Fibroblast of skin of abdomen (primary cell): ENCODE results near the gene PERCC1. TPM values are rescaled to one million over a fixed set of nuclear protein-coding genes. Genes with fewer than 3 reads are reported as not detected.
A peak's percentile ranks its signal among the peaks of the same experiment; 100 is the strongest.

Experiments used
- DNase-seq: peaks from one replicate; pipeline ENCODE4 v3.0.0-alpha.2; 2013
- polyA plus RNA-seq, 2 experiments: library from polyadenylated mRNA; unstranded; fragments of 120-200 nt; gene quantifications; one replicate each; pipeline ENCODE4 v1.2.1, GENCODE V29; 2013; ENCODE audit not compliant: insufficient read length in 2 of 2

Gene PERCC1
- polyA plus RNA-seq (2013, experiment 1 of 2; ENCODE audit: insufficient read length): not detected
- not detected for polyA plus RNA-seq (2013, experiment 2 of 2; ENCODE audit: insufficient read length)

GRCh38 chr16:1430759-1431496 lies at the start of gene PERCC1:
TSS of gene PERCC1 (plus strand) at chr16:1431078. CDS start at chr16:1432594, 1,516 bp downstream.
- DNase-seq: no peak

- no peak for DNase-seq
Measured at GRCh38 chr16:1381612-1382406, 49.1 kb upstream of the PERCC1 start.

DNA sequence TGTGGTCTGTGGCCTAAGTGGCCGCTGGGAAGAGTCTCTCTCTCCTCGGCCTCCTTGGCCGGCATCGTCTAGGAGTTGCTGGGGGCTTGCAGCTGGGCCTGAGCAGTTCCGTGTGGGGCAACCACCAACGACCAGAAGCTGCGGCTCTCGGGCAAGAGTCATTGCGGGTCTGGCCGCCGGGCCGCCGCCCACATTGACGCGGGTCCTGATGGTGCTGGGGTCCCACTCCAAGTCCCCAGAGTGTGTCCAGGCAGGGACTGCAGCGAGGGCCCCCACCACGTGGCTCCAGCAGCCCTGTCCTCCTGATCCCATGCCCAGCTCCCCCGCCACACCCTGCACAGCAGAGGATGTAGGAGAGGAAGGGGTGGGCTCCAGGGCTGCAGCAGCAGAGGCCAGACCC lies 47.3 kb upstream of the PERCC1 start:
- no peak for DNase-seq

DNA sequence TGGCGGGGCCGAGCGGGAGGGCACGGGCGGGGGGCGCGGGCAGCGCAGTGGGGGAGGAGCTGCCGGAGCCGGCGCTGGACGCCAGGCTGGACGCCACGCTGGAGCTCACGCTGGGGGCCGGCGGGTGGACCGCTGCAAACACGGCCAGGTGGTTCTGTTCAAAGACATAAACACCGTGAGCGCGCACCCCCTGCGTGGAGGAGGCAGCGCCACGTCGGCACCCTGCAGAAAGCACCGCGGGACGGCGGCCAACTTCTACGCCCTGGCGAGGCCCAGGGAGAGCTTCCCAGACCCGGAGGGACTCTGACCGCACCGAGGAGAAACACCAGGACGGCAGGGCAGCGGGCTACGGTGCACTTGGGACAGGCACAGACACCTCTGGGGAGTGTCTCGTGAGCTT lies 45.6 kb upstream of the PERCC1 start:
- DNase-seq: no peak

DNA sequence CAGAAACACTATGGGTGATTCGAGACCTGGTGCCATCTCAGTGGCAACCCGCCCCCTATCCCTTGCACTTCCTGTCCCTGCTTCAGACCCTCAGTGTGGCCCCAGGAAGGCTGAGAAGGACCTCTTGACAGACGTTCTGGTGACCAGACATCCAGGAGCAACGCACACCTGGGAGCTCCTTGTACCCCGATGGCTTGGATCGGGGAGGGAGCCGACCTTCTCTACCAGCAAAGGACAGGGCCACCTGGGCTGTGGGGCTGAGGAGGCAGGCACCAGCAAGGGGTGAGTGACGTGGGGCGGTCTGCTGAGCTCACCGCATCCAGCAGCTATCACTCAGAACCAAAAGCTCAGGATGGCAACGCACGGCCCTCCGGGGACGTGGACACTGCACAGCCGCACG lies 43.5 kb upstream of the PERCC1 start:
- DNase-seq: no peak

- no peak for DNase-seq
Measured at GRCh38 chr16:1389762-1390161, 41.1 kb upstream of the PERCC1 start.

DNA sequence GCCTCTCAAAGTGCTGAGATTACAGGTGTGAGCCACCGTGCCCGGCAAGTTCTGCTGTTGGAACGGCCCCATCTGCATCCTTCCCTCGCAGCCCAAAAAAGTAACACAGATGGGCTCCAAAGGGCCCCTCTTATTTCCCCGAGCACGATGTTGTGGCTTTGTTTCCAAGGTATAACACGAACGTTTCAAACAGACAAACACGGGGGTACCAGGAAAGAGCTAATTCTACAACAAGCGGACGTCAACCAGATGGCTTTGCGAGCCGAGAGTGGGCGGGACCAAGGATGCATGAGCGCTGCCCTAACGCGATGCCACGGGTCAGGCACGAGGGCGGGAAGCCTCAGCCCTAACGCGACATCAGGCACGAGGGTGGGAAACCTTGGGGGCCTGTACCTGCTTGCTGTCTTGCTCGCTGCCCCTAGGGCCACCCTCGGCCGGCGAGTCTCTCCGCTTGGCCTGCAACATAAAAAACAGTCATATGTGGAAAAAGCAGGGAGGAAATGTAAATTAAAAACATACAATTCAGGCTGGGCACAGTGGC lies 40.6 kb upstream of the PERCC1 start:
- no peak for DNase-seq

DNA sequence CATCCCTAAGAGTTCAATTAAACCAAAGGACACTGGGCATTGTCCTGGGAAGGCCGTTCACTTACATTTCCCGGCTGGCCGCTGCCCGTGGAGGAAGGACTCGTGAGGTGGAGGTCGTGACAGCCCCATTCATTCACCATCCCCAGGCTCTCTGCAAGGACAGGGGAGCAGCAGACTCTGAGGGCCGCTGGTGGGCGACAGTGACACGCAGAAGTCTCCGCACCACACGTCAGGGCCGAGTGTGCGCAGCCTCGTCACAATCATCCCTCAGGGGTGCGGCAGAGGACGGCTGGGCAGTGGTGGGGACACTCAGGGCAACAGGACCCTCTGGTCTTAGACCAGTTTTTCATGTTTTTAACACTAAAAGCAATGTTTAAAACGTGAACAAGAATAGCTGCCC lies 38.1 kb upstream of the PERCC1 start:
- no peak for DNase-seq

DNA sequence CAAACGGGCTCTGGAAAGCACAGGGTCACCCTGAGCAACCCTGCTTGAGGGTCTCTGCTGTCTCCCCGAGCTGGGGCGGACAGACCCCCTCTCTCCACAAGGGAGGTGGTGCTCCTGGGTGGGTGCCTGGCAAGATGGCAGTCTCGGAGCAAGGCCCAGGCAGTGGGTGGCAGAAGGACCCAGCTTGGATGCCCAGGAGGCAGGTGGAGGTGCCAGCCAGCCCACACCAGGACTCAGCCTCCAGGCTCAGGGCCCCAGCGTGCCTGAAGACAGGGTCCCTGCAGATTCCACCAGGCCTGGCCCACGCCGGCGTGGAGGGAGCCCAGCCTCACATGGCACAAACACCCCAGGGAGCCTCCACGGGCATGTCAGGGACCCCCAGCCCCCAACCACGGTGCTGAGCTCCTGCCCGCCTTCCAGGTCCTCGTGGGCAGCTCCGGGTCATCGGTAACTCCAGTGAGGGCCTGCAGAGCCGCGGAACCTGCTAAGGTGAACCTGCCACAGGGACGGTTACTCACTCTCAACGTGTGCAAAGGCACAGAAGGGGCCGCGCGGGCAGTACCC lies 37.2 kb upstream of the PERCC1 start:
- no peak for DNase-seq

DNA sequence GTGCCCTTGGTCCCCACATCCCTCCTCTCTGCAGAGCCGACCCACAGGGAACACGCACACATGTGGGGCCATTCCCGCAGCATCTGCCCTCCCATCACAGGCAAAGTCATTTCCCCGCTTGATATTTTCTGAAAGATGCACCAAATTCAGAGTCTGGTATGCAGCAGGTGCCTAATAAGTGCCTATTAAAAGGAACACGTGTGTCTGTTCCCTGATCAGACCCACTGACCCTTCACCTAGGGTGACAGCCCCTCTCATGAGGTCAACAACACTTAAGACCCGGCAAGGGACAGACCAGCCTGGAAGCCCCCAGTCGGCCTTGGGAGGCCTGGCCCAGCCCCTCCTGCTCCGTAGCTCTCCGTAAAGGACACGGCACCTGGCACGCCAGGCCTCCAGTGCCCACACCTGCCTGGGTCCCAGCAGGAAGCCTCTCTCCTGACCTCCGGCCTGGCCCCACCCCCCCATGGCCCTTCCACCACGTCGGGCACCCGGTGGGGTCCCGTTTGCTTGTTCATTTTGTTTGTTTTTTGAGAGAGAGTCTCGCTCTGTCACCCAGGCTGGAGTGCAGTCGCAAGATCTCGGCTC lies 36.4 kb upstream of the PERCC1 start:
- DNase-seq: no peak

DNA sequence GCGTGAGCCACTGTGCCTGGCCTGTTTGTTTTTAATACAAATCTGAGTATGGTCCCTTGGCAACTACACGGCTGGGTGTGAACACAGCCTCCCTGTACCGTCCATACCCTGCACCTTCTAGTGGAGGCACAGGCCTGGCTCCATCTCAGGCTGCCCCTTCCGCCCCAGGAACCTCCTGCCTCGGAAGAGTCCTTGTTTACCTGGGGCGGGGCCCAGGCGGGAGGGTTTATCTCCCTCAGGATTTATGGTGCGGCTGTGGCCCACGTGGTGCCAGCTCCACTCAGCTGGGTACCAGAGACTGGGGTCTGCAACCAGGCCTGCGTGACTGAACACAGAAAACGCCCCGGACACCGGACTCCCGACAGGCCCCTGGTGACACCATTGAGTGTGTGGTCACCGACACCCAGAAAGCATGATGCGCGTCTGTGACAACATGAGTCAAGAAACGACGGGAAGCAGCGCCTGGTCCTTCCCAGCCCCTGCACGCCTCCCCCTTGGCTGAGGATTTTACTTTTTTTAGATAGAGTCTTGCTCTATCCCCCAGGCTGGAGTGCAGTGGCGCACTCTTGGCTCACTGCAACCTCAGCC lies 35.3 kb upstream of the PERCC1 start:
- no peak for DNase-seq

DNA sequence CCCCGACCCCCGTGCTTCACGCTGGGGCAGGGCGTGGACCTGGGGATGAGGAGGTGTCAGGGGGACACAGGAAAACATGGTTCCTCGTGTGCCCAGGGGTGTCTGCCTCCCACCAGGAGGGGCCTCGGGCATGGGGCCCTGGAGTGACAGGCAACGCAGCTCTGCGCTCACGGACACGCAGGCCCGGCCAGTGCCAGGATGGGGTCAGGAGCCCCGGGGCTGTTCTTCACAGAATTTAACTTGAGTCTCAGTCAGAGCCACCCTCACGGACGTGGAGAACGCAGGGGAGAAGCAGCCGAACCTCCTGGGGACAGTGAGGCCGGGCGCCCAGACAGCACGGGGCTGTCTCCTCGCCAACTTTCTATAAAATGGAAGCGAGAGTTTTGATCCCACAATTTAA lies 33.1 kb upstream of the PERCC1 start:
- DNase-seq: no peak

GRCh38 chr16:1398351-1398750 lies 32.5 kb upstream of the PERCC1 start:
- no peak for DNase-seq

DNA sequence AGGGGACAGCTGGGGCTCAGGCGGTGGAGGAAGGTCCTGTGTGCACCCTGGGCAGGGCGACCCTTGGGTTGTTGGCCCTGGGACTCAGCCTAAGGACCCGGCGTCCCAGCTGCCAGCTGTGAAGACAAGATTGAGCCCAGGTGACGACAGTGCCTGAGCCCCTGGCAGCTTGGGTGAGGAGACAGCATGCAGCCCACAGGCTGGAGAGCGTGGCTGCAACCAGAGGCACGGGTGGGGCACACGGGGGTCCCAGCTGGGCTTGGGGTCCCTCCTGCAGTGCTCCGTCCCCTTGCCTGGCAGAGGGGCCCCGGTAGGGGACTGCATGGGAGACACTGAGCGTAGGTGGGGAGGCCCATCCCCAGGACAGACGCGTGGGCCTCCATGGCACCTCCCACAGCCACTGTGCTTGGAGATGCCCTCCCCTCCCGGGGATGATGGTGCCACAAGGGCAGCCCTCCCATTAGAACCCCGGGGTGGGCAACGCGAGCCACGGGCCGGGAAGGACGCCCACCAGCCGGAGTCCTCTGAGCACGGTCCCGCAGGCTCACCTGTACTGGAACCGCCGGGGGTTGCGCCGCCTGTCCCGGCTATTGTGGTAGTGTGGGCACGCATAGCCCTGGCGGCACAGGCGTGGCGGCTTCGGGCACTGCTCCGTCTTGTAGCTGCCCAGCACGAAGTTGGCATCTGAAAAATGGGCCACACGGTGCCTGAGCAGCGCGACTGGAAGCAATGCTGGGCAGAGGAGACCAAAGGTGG lies 31.9 kb upstream of the PERCC1 start:
- no peak for DNase-seq

GRCh38 chr16:1401061-1401757 lies 29.7 kb upstream of the PERCC1 start:
- DNase-seq: no peak

DNA sequence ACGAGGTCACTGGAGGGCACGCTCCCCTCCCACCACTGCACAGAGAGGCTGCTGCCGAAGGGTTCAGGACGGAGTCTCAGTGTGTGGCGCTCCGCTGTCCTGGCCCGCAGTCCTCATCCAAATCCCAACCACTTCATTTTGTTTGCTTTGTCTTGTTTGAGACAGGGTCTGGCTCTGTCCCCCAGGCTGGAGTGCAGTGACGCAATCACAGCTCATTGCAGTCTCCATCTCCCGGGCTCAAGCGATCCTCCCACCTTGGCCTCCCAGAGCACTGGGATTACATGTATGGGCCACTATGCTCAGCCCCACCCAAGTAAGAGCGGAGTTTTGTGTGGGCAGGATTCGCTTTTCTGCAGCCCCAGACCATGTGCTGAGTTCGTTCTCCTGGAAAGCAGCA lies 29.1 kb upstream of the PERCC1 start:
- DNase-seq: no peak

DNA sequence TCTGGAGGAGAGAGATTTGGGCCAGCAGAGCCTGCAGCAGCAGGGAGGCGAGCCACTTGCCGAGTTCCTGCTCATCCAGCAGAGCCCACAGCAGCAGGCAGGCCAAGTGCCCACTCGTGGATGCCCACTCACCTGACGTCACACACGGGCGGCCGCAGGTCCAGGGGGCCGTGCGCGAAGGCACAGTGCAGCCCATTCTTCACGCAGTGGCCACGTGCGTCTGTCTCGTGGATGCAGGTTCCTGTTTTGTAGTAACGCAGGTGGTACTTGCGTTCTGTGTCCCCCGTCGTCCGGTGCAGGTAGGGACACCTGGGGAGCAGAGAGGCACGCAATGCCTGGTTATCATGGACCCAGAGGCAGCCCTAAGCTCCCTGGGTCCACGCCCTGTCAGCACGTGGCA lies 27.8 kb upstream of the PERCC1 start:
- no peak for DNase-seq

- DNase-seq: no peak
Measured at GRCh38 chr16:1403733-1404132, 27.1 kb upstream of the PERCC1 start.

DNA sequence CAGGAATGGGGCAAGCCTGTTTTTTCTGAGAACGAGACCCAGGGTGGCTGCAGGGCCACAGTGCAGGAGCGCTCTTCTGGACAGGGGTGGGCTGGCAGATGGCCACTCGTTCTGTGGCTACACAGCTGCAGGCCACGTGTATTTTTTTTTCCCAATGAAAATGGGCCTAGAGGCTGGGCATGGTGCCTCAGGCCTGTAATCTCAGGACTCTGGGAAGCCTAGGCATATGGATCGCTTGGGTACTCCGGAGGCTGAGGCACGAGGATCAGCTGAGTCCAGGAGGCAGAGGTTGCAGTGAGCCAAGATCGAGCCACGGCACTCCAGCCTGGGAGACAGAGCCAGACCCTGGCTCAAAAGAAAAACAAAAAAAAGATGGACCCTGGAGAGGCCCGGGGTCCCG lies 23.1 kb upstream of the PERCC1 start:
- peak; percentile 26 for DNase-seq

DNA sequence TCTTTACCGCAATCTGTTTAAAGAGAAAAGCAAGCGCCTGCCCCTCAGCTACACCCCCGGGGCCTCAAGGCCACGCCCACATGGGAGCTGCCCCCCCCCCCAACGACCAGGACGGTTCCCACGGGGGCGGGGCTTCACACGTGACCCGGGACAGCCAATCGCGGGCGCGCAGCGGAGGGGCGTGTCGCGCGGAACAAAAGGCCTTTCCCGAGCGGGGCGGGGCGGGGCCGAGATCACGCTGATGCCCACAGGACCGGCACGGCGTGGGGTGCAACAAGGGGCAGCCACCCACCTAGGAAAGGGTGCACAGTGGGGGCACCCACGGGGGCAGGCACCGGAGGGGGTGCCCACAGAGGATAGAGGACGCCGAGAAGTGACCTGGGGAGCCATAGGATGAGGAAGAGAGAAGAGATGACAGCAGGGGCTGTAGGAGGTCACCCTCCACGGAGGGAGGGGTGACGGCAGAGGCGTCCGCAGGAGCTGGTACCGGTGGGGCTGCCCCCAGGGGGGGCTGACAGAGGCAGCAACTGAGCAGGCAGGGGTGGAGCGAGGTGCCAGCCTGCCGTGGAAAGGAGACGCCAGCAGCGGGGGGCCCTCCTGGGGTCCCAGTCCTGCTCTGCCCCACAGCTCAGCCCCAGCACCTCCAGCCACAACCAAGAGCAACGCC lies 22.6 kb upstream of the PERCC1 start:
- peak; percentile 87 for DNase-seq

GRCh38 chr16:1412847-1413246 lies 18.0 kb upstream of the PERCC1 start:
- DNase-seq: no peak
